ENCODE results near the gene ADGRD1. TPM values are rescaled to one million over a fixed set of nuclear protein-coding genes. Genes with fewer than 3 reads are reported as not detected.

ADGRD1 gene
- total RNA-seq, 1 donor from 2014 or later, result 1.7 TPM

- Mint-ChIP-seq H3K4me3 (ENCODE audit: unreplicated experiment) (no peak overlapping the region), H3K27ac (ENCODE audit: unreplicated experiment) (no peak overlapping the region), H3K27me3 (ENCODE audit: unreplicated experiment) (peaks cover 13% of the 10 kb centered on the region), H3K4me1 (ENCODE audit: unreplicated experiment) (peaks cover 3% of the 10 kb centered on the region), H3K36me3 (ENCODE audit: low read depth, unreplicated experiment) (no peaks in the 10 kb centered on the region), H3K9me3 (ENCODE audit: unreplicated experiment) (no peaks in the 10 kb centered on the region)
- TF ChIP-seq, protein P1, sequence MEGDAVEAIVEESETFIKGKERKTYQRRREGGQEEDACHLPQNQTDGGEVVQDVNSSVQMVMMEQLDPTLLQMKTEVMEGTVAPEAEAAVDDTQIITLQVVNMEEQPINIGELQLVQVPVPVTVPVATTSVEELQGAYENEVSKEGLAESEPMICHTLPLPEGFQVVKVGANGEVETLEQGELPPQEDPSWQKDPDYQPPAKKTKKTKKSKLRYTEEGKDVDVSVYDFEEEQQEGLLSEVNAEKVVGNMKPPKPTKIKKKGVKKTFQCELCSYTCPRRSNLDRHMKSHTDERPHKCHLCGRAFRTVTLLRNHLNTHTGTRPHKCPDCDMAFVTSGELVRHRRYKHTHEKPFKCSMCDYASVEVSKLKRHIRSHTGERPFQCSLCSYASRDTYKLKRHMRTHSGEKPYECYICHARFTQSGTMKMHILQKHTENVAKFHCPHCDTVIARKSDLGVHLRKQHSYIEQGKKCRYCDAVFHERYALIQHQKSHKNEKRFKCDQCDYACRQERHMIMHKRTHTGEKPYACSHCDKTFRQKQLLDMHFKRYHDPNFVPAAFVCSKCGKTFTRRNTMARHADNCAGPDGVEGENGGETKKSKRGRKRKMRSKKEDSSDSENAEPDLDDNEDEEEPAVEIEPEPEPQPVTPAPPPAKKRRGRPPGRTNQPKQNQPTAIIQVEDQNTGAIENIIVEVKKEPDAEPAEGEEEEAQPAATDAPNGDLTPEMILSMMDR (IDR thresholded peaks at IDR 0.05; ENCODE audit: unreplicated experiment), result no peak
- DNase-seq (ENCODE audit: low spot score), result no peak
Observed at GRCh38 chr12:131028587-131029338, 75.1 kb downstream of the ADGRD1 start.

DNA sequence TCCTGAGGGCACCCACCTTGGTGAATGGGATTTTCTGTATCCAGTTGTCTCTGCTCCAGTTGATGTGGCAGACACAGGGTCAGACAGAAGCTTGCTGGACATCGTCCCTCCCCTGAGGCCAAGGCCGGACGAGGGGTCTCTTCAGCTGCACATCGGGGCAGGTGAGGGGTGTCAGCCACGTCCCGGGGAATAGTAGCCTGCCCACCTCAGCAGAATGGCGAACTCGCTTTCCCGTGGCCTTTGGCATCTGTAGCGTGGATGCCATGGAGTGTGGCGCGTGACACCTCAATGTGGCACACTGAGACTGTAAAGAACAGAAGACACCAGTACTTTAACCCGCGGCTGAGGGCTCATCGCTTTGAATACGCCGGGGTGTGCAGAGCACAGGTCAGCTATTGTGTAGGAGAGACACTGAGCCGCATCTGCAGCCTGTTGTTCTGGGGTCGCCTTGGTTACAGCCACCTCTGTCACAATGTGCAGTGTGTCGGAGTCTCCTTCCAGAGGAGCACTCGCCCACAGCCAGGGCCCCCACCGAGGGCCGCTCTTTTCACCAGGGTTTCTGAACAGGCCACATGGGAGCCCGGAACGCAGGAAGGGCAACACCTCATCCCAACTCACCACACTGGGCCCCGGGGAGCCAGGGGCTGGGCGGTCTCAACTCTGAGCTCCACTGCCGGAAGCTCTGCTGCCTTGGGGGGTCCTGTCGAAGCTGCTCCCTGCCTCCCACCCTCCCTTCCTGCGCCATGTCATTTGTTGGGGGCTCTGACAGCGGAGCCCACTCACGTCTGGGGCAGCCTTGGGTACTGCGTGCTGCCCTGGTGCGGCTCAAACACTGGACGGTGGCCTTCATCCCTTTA lies 77.0 kb downstream of the ADGRD1 start:
- H3K36me3 Mint-ChIP-seq (ENCODE audit: low read depth, unreplicated experiment), result no peaks in the 10 kb centered on the region
- no peak overlapping the region for H3K27ac Mint-ChIP-seq (ENCODE audit: unreplicated experiment)
- H3K4me1 Mint-ChIP-seq (ENCODE audit: unreplicated experiment), result peaks cover 3% of the 10 kb centered on the region
- peaks cover 13% of the 10 kb centered on the region for H3K27me3 Mint-ChIP-seq (ENCODE audit: unreplicated experiment)
- no peak overlapping the region for H3K4me3 Mint-ChIP-seq (ENCODE audit: unreplicated experiment)
- TF ChIP-seq, protein P1 (IDR thresholded peaks at IDR 0.05; ENCODE audit: unreplicated experiment), result no peak
- no peak for DNase-seq (ENCODE audit: low spot score)
- no peaks in the 10 kb centered on the region for H3K9me3 Mint-ChIP-seq (ENCODE audit: unreplicated experiment)

GRCh38 chr12:131032082-131032750 lies 78.5 kb downstream of the ADGRD1 start:
- Mint-ChIP-seq H3K4me1 (ENCODE audit: unreplicated experiment) (peaks cover 3% of the 10 kb centered on the region), H3K4me3 (ENCODE audit: unreplicated experiment) (no peak overlapping the region), H3K9me3 (ENCODE audit: unreplicated experiment) (no peaks in the 10 kb centered on the region), H3K27ac (ENCODE audit: unreplicated experiment) (no peak overlapping the region), H3K27me3 (ENCODE audit: unreplicated experiment) (peaks cover 4% of the 10 kb centered on the region), H3K36me3 (ENCODE audit: low read depth, unreplicated experiment) (no peaks in the 10 kb centered on the region)
- TF ChIP-seq, protein P1 (IDR thresholded peaks at IDR 0.05; ENCODE audit: unreplicated experiment), result no peak
- DNase-seq (ENCODE audit: low spot score), result no peak

GRCh38 chr12:131033486-131033885 lies 79.8 kb downstream of the ADGRD1 start:
- no peak overlapping the region for H3K27ac Mint-ChIP-seq (ENCODE audit: unreplicated experiment)
- H3K9me3 Mint-ChIP-seq (ENCODE audit: unreplicated experiment), result no peaks in the 10 kb centered on the region
- DNase-seq (ENCODE audit: low spot score), result no peak
- H3K4me3 Mint-ChIP-seq (ENCODE audit: unreplicated experiment), result no peak overlapping the region
- H3K27me3 Mint-ChIP-seq (ENCODE audit: unreplicated experiment), result peaks cover 4% of the 10 kb centered on the region
- no peaks in the 10 kb centered on the region for H3K36me3 Mint-ChIP-seq (ENCODE audit: low read depth, unreplicated experiment)
- TF ChIP-seq, protein P1 (IDR thresholded peaks at IDR 0.05; ENCODE audit: unreplicated experiment), result no peak
- H3K4me1 Mint-ChIP-seq (ENCODE audit: unreplicated experiment), result peaks cover 3% of the 10 kb centered on the region

Measured in endothelial cell (in vitro differentiated cells).